ENCODE data around the gene POLR2E.
A peak's percentile ranks its signal among the peaks of the same experiment; 100 is the strongest.

POLR2E gene

DNA sequence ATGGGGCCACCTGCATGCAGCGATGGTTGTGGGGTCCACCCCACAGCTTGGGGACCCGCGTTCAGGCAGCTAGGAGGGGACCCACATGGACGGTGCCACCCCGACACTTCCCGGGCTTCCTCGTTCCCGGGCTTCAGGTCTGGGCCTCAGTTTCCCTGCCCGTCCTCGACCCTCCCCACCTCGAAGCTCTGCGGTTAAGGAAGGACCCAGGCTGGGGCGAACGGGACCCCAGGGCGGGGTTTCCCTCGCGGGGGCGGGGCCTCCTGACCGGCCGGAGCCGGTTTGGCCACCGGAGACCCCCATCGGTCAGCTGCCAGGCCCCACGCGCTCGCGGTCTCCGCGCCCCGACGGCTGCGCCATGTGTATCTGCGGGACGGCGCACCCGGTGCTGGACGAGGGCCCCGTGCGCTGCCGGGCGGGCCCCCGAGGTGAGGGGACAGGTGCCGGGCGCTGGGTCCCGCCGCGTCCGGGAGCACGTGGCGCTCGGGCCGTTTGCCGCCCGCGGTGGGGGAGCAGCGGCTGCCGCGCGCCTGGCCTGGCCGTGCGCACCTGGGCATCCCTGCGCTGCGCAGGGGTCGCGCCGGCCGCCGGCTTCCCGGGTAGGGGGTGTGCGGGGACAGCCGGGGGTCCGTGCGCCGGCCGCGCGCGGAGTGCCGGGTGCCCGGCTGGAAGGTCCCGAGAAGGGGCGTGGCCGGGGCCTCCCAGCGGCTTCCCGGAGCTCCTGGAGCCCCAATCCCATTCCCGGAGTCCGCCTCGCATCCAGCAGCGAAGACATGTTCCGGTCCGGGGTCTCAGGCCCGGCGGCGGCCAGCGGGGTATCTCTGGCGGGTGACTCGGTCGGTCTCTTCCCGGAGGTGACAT, 24.0 kb downstream of the POLR2E start:
- DNase-seq, result no peak
- POLR2A ChIA-PET, result no interaction called here
- H3K4me3 ChIP-seq (ENCODE audit: control insufficient read depth in 1 of 7, extremely low read depth in 1 of 7, insufficient read depth in 4 of 7, low read depth in 2 of 7, low read length in 6 of 7), result no peak overlapping the region
- H3K4me1 ChIP-seq (ENCODE audit: control extremely low read depth in 1 of 4, control insufficient read depth in 4 of 4, insufficient read depth in 4 of 4, low read length in 3 of 4), result peaks cover 4 to 65% (median 62%) of the 10 kb centered on the region in 4 experiments
- 96% methylated on average over 79 of the region's 99 CpGs for WGBS (ENCODE audit: insufficient coverage)
- H3K27me3 ChIP-seq (replicated peaks in 2 of 5; ENCODE audit: control insufficient read depth in 4 of 5, insufficient read depth in 5 of 5, low read length in 4 of 5), result no peaks in the 10 kb centered on the region
- no peaks in the 10 kb centered on the region for H3K9me3 ChIP-seq (ENCODE audit: control extremely low read depth in 1 of 5, control insufficient read depth in 4 of 5, insufficient read depth in 2 of 5, low read depth in 1 of 5, low read length in 4 of 5)
- CTCF ChIA-PET, result interaction anchor here (1.1 kb wide), 1 partner anchor 13 kb away, joined by 3 read pairs; no protein-coding TSS in a partner anchor
- H3K36me3 ChIP-seq (ENCODE audit: control insufficient read depth in 4 of 4, insufficient read depth in 4 of 4, low read length in 3 of 4), result peaks cover 2 to 48% (median 25%) of the 10 kb centered on the region in 4 experiments
- H3K27ac ChIP-seq (ENCODE audit: insufficient read depth in 1 of 2, low read depth in 1 of 2, low read length in 2 of 2, poor library complexity in 1 of 2, severe bottlenecking in 2 of 2), result no peak overlapping the region

DNA sequence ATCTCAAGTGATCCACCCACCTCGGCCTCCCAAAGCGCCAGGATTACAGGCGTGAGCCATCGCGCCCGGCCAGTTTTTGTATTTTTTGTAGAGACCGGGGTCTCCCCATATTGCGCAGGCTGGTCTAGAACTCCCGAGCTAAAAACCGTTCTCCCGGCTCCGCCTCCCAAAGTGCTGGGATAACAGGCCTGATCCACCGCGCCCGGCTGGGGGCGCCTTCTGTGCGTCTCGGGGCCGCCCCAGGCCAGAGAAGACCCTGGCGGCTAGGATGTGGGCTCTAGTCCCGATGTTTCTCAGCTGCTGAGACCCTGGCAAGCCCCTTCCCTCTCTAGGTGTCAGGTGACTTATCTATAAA, 24.6 kb downstream of the POLR2E start:
- Histone ChIP-seq H3K9me3 (ENCODE audit: control extremely low read depth in 1 of 5, control insufficient read depth in 4 of 5, insufficient read depth in 2 of 5, low read depth in 1 of 5, low read length in 4 of 5) (no peaks in the 10 kb centered on the region), H3K27ac (ENCODE audit: insufficient read depth in 1 of 2, low read depth in 1 of 2, low read length in 2 of 2, poor library complexity in 1 of 2, severe bottlenecking in 2 of 2) (no peak overlapping the region), H3K4me1 (ENCODE audit: control extremely low read depth in 1 of 4, control insufficient read depth in 4 of 4, insufficient read depth in 4 of 4, low read length in 3 of 4) (peaks cover under 1 to 65% (median 62%) of the 10 kb centered on the region in 4 experiments), H3K27me3 (replicated peaks in 2 of 5; ENCODE audit: control insufficient read depth in 4 of 5, insufficient read depth in 5 of 5, low read length in 4 of 5) (no peaks in the 10 kb centered on the region), H3K36me3 (ENCODE audit: control insufficient read depth in 4 of 4, insufficient read depth in 4 of 4, low read length in 3 of 4) (peaks cover 2 to 42% (median 25%) of the 10 kb centered on the region in 4 experiments), H3K4me3 (ENCODE audit: control insufficient read depth in 1 of 7, extremely low read depth in 1 of 7, insufficient read depth in 4 of 7, low read depth in 2 of 7, low read length in 6 of 7) (no peak overlapping the region)
- CTCF ChIA-PET, result interaction anchor here (1.1 to 1.3 kb wide), 2 partner anchors 14 to 35 kb away, joined by 3 read pairs; no protein-coding TSS in a partner anchor
- POLR2A ChIA-PET, result no interaction called here
- 97% methylated on average over 18 of the region's 21 CpGs for WGBS (ENCODE audit: insufficient coverage)
- DNase-seq, result no peak

DNA sequence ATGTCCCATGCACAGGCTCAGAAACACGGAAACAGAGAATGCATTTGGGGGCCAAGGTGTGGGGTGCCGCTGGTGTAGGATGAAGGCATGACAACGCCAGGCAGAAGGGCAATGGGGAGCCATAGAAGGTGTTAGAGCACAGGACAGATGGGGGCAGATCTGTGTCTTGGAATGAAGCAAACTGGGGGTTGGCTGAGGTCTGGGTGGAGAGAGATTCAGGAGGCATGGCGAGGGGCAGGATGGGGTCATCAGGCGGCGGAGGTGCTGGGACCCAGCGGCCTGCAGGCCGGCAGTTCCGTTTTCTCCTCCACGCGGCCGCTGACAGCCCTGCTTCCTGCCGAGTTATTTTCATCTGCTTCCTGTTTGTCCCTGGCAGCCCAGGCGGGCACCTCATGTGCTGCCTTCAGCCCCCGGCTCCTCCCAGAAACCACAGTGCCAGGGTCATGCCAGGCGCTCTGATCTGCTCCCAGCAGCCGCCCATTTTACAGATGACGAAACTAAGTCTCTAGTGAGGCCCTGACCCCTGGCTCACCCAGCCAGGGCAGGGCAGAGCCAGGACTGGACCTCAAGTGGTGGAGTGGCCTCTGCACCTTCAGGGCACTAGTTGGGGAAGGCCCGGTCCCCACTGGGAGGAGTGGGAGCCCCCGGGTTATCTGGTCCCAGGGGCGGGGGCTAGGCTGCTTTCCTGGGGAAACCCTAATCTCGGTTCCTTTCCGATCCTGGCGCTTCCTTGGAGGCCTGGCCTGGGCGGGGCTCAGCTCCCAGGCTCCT, 26.0 kb downstream of the POLR2E start:
- H3K27me3 ChIP-seq (replicated peaks in 2 of 5; ENCODE audit: control insufficient read depth in 4 of 5, insufficient read depth in 5 of 5, low read length in 4 of 5), result no peaks in the 10 kb centered on the region
- CTCF ChIA-PET, result interaction anchor here (1.3 to 4.9 kb wide), 2 partner anchors 19 to 36 kb away, joined by 3 to 34 read pairs; no protein-coding TSS in a partner anchor
- peaks cover 2 to 38% (median 22%) of the 10 kb centered on the region in 4 experiments for H3K36me3 ChIP-seq (ENCODE audit: control insufficient read depth in 4 of 4, insufficient read depth in 4 of 4, low read length in 3 of 4)
- 17% methylated on average over 25 of the region's 25 CpGs for WGBS (ENCODE audit: insufficient coverage)
- peak; percentile 81 to 97 (median 95) for DNase-seq
- peaks cover 0 to 64% (median 60%) of the 10 kb centered on the region in 4 experiments for H3K4me1 ChIP-seq (ENCODE audit: control extremely low read depth in 1 of 4, control insufficient read depth in 4 of 4, insufficient read depth in 4 of 4, low read length in 3 of 4)
- H3K4me3 ChIP-seq (ENCODE audit: control insufficient read depth in 1 of 7, extremely low read depth in 1 of 7, insufficient read depth in 4 of 7, low read depth in 2 of 7, low read length in 6 of 7), result peak overlapping the region in 5 of 7 experiments; percentile 68 to 91 (median 86)
- peak overlapping the region in 1 of 2 experiments; percentile 1 for H3K27ac ChIP-seq (ENCODE audit: insufficient read depth in 1 of 2, low read depth in 1 of 2, low read length in 2 of 2, poor library complexity in 1 of 2, severe bottlenecking in 2 of 2)
- no peaks in the 10 kb centered on the region for H3K9me3 ChIP-seq (ENCODE audit: control extremely low read depth in 1 of 5, control insufficient read depth in 4 of 5, insufficient read depth in 2 of 5, low read depth in 1 of 5, low read length in 4 of 5)
- POLR2A ChIA-PET, result no interaction called here

DNA sequence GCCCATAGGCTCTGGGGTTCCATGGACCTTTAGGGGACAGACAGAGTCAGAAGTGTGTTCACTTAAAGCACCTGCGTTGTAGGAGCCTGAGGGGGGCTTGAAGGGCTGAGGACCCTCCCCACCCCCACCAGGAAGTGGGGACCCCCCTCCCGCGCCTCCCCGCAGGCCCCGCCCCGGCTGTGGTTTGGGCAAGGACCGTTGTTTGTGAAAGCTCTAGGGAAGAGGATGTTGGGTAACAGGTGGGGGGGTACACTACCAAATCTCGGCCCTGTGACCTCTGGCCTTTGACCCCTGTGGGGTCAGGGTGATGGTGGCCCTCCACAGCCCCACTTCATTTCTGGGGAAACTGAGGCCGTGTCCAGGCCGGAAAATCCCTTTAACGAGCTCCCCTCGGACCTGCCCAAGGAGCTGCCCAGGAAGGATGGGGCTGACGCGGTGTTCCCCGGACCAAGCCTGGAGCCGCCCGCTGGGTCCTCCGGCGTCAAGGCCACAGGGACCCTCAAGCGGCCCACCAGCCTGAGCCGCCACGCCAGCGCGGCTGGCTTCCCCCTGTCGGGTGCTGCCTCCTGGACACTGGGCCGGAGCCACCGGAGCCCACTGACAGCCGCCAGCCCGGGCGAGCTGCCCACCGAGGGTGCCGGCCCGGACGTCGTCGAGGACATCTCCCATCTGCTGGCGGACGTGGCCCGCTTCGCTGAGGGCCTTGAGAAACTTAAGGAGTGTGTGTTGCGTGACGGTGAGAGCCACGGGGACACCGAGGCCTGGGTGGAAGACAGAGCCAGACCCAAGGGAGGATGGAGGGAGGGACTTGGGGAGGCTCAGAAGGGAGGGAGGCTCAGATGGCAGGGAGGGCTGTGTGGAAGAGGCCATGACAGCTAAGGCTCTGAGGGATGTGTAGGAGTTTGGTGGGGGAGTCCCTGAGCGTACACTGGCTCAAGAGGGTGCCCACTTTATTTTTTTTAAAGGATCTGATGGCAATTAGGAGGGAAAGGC, 26.9 kb downstream of the POLR2E start:
- H3K4me1 ChIP-seq (ENCODE audit: control extremely low read depth in 1 of 4, control insufficient read depth in 4 of 4, insufficient read depth in 4 of 4, low read length in 3 of 4), result peaks cover 0 to 56% (median 51%) of the 10 kb centered on the region in 4 experiments
- DNase-seq, result peak in 2 of 3 donors; percentile 68 to 74
- WGBS (ENCODE audit: insufficient coverage), result 19% methylated on average over 38 of the region's 45 CpGs
- ChIA-PET POLR2A (interaction anchor here (0.8 to 1.8 kb wide), 3 partner anchors 8 to 41 kb away, joined by 4 to 9 read pairs (median 7); no protein-coding TSS in a partner anchor), CTCF (interaction anchor here (1.0 to 4.9 kb wide), 7 partner anchors 9 to 41 kb away, joined by 3 to 34 read pairs (median 4); no protein-coding TSS in a partner anchor)
- no peaks in the 10 kb centered on the region for H3K9me3 ChIP-seq (ENCODE audit: control extremely low read depth in 1 of 5, control insufficient read depth in 4 of 5, insufficient read depth in 2 of 5, low read depth in 1 of 5, low read length in 4 of 5)
- no peaks in the 10 kb centered on the region for H3K27me3 ChIP-seq (replicated peaks in 2 of 5; ENCODE audit: control insufficient read depth in 4 of 5, insufficient read depth in 5 of 5, low read length in 4 of 5)
- H3K36me3 ChIP-seq (ENCODE audit: control insufficient read depth in 4 of 4, insufficient read depth in 4 of 4, low read length in 3 of 4), result peaks cover 2 to 29% (median 17%) of the 10 kb centered on the region in 4 experiments
- peak overlapping the region in 1 of 2 experiments; percentile 75 for H3K27ac ChIP-seq (ENCODE audit: insufficient read depth in 1 of 2, low read depth in 1 of 2, low read length in 2 of 2, poor library complexity in 1 of 2, severe bottlenecking in 2 of 2)
- peak overlapping the region; percentile 58 to 91 (median 78) for H3K4me3 ChIP-seq (ENCODE audit: control insufficient read depth in 1 of 7, extremely low read depth in 1 of 7, insufficient read depth in 4 of 7, low read depth in 2 of 7, low read length in 6 of 7)

DNA sequence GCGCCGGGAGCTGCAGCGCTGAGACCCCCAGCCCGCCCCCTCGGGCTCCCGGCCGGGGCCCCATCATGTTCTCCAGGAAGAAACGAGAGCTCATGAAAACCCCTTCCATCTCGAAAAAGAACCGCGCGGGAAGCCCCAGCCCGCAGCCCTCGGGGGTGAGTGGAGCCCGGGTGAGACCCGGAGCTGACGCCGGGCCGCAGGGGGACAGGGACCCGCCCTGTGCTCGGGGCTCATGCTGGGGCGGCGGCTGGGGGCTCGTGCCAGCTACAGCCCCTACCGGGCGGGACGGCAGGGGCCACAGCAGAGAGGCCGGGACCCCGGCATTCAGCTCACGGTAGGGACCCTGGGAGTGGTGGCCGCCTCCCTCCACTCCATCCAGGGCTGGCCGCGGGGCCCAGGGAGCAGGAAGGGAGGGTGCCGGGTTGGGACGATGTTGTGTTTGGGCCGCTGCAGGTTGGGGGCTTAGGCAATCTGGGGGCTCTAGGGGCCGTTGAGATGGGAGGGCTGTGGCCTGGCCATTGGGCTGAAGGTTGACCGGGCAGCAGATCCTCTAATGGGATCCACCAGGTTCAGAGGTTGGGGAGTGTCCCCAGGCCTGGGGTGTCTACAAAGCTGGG, 27.7 kb downstream of the POLR2E start:
- POLR2A ChIA-PET, result interaction anchor here (0.8 to 1.8 kb wide), 7 partner anchors 9 to 46 kb away, joined by 3 to 9 read pairs (median 4); partner anchors contain the start of genes ABCA7 and RNU6-2
- H3K4me1 ChIP-seq (ENCODE audit: control extremely low read depth in 1 of 4, control insufficient read depth in 4 of 4, insufficient read depth in 4 of 4, low read length in 3 of 4), result peaks cover 0 to 56% (median 50%) of the 10 kb centered on the region in 4 experiments
- H3K4me3 ChIP-seq (ENCODE audit: control insufficient read depth in 1 of 7, extremely low read depth in 1 of 7, insufficient read depth in 4 of 7, low read depth in 2 of 7, low read length in 6 of 7), result peak overlapping the region; percentile 58 to 91 (median 78)
- H3K27ac ChIP-seq (ENCODE audit: insufficient read depth in 1 of 2, low read depth in 1 of 2, low read length in 2 of 2, poor library complexity in 1 of 2, severe bottlenecking in 2 of 2), result peak overlapping the region in 1 of 2 experiments; percentile 75
- no peaks in the 10 kb centered on the region for H3K9me3 ChIP-seq (ENCODE audit: control extremely low read depth in 1 of 5, control insufficient read depth in 4 of 5, insufficient read depth in 2 of 5, low read depth in 1 of 5, low read length in 4 of 5)
- WGBS (ENCODE audit: insufficient coverage), result 0% methylated on average over 32 of the region's 38 CpGs
- CTCF ChIA-PET, result interaction anchor here (0.6 to 4.9 kb wide), 10 partner anchors 10 to 364 kb away, joined by 3 to 34 read pairs (median 4); partner anchors contain the start of genes ABCA7 and CNN2
- H3K36me3 ChIP-seq (ENCODE audit: control insufficient read depth in 4 of 4, insufficient read depth in 4 of 4, low read length in 3 of 4), result peaks cover 0 to 20% (median 12%) of the 10 kb centered on the region in 4 experiments
- no peaks in the 10 kb centered on the region for H3K27me3 ChIP-seq (replicated peaks in 2 of 5; ENCODE audit: control insufficient read depth in 4 of 5, insufficient read depth in 5 of 5, low read length in 4 of 5)
- peak in 2 of 3 donors; percentile 53 to 76 for DNase-seq
